Mucosa of descending colon (tissue), 3 donors: ENCODE data around the gene BTBD16. TPM values are rescaled to one million over a fixed set of nuclear protein-coding genes. Genes with fewer than 3 reads are reported as not detected.

Source experiments
- ATAC-seq: fragments of 200-7000 bp; cut with Tn5 transposase; one replicate; pipeline ENCODE4 v1.9.1; 2020; ENCODE audit warnings: mild to moderate bottlenecking, moderate library complexity
- DNase-seq, 3 donors: peaks; one replicate each; pipeline ENCODE4 v3.0.0-alpha.2; 2020
- H3K36me3 ChIP-seq: fragments of 200-600 bp; one replicate; pipeline ENCODE4 v1.8.0; 2021; ENCODE audit warnings: low read depth, mild to moderate bottlenecking
- H3K4me1 ChIP-seq: fragments of 200-600 bp; one replicate; pipeline ENCODE4 v1.8.0; 2021; ENCODE audit warnings: low read depth, mild to moderate bottlenecking
- H3K4me3 ChIP-seq: fragments of 200-600 bp; one replicate; pipeline ENCODE4 v1.8.0; 2021; ENCODE audit warnings: mild to moderate bottlenecking
- H3K9me3 ChIP-seq: fragments of 200-600 bp; one replicate; pipeline ENCODE4 v1.8.0; 2021; ENCODE audit warnings: mild to moderate bottlenecking
- CTCF ChIP-seq: fragments of 200-600 bp; IDR thresholded peaks from one replicate; pipeline ENCODE4 v1.8.0; 2022; ENCODE audit warnings: antibody characterized with exemption, mild to moderate bottlenecking
- intact Hi-C, 2 donors: fragments of 100-400 bp; cut with DNase I in 1 of 2; cut with micrococcal nuclease in 1 of 2; formaldehyde crosslinking; loops; one replicate each; pipeline versions ENCODE4 v1.11.0 to v1.11.1; 2022; cut with DNase I, micrococcal nuclease
- total RNA-seq, 3 donors: library from RNA; stranded (reverse); fragmentation: NEBNext Ultra II Directional in 2 of 3; extraction: Animal tissue kit (Norgen Biotek cat#: 25700) in 2 of 3; gene quantifications; one replicate each; pipeline versions ENCODE4 v1.2.1 to v1.2.4, GENCODE V29; 2021 to 2023
- donor health status: DM: no; HTN: no; CAD: no; lungs with moderate emphysema.
- donor health status: DM: no; HTN: no; CAD: no.
- donor health status: DM: no; HTN: yes; CAD: no.

The BTBD16 gene
- total RNA-seq, 3 donors from 2014 or later: 0.16 to 0.60 (median 0.26) TPM

- Histone ChIP-seq H3K4me3 (no peak overlapping the region), H3K9me3 (no peaks in the 10 kb centered on the region), H3K36me3 (no peaks in the 10 kb centered on the region), H3K4me1 (peaks cover 23% of the 10 kb centered on the region)
- DNase-seq (no peak), ATAC-seq (peak; percentile 61)
- TF ChIP-seq CTCF: no peak
- intact Hi-C loops: no loop called here
Observed at GRCh38 chr10:122307669-122308416, 36.7 kb downstream of the BTBD16 start.

- no peak for TF ChIP-seq CTCF
- H3K9me3 ChIP-seq: no peaks in the 10 kb centered on the region
- no peak overlapping the region for H3K4me3 ChIP-seq
- peaks cover 23% of the 10 kb centered on the region for H3K4me1 ChIP-seq
- DNase-seq (no peak), ATAC-seq (peak; percentile 15)
- no peaks in the 10 kb centered on the region for H3K36me3 ChIP-seq
- intact Hi-C loops: no loop called here
Observed at GRCh38 chr10:122308417-122309141, 37.5 kb downstream of the BTBD16 start.

GRCh38 chr10:122310311-122311050 is 39.4 kb downstream of the BTBD16 start:
- intact Hi-C loops: no loop called here
- ATAC-seq: peak; percentile 91
- peak; percentile 66 to 70 (median 70) for DNase-seq
- peaks cover 23% of the 10 kb centered on the region for H3K4me1 ChIP-seq
- no peak overlapping the region for H3K4me3 ChIP-seq
- no peaks in the 10 kb centered on the region for H3K9me3 ChIP-seq
- TF ChIP-seq CTCF: no peak
- H3K36me3 ChIP-seq: no peaks in the 10 kb centered on the region

GRCh38 chr10:122311051-122311410 is 39.9 kb downstream of the BTBD16 start:
- intact Hi-C loops: no loop called here
- no peak for ATAC-seq
- no peak overlapping the region for H3K4me3 ChIP-seq
- H3K9me3 ChIP-seq: no peaks in the 10 kb centered on the region
- H3K36me3 ChIP-seq: no peaks in the 10 kb centered on the region
- peaks cover 23% of the 10 kb centered on the region for H3K4me1 ChIP-seq
- no peak for DNase-seq
- no peak for TF ChIP-seq CTCF

- DNase-seq (no peak), ATAC-seq (no peak)
- Histone ChIP-seq H3K9me3 (no peaks in the 10 kb centered on the region), H3K4me3 (no peak overlapping the region), H3K36me3 (no peaks in the 10 kb centered on the region), H3K4me1 (peaks cover 23% of the 10 kb centered on the region)
- TF ChIP-seq CTCF: no peak
- intact Hi-C loops: no loop called here
Observed at GRCh38 chr10:122311716-122312115, 40.6 kb downstream of the BTBD16 start.
